GM19452 (cell line): ENCODE results near the gene LDLRAD4.
"Not testable (repeated sequence)": the region's sequence is repeated elsewhere in the genome, so short reads cannot be mapped to it uniquely, and the experiment has no call there.

ENCODE experiments used
- ATAC-seq: cut with Tn5 transposase; IDR thresholded peaks from one replicate; pipeline ENCODE4 v1.9.1; 2021; ENCODE audit not compliant: unreplicated experiment

Gene LDLRAD4

DNA sequence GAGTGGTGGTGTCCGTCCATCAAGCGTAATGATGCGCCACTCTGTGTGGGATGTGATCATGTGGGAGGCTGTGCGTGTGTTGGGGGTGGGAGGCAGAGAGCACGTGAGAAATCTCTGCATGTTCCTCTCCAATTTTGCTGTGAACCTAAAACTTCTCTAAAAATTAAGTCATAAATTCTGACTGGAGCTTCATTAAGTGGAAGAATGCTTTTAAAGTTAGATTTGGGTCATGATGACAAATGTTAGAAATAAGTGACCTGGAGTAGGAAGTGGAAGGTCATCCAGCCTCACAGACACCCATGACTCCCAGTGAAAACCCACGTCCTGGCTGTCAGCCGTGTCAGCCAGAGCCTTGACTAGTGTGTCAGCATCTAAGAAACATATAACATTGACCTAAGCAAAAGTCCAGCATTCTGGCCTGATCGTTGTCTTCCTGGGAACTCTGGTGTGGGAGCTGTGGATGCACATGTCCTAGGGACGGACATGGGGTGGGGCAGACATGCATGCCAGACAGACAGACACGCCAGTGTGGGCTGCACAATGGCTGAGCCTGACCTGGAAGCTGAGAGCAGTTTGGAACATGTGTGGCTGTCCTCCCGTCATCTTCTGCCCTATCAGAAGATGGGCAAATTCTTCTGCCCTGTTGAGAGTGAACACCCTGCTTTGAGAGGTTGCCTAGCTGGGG, 262.2 kb downstream of the LDLRAD4 start:
- no peak for ATAC-seq

DNA sequence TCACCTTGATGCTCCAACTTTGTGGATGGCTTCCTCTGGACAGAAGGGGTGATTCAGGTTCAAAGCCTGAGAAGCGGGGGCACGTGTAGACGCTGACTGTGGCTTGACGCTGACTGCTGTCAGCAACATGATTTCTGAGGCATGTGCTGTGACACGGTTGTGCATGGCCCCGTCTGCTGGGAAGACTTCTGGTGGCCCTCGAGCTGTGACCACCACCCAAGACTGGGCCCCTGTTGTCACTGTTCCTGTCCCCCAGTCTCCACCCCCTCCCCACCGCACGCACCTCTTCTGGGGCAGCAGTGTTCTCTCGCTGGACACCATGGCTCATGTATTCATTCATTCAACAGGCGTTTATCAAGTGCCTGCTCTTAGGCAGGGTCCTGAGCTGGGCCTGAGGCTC, 262.8 kb downstream of the LDLRAD4 start:
- ATAC-seq: no peak

DNA sequence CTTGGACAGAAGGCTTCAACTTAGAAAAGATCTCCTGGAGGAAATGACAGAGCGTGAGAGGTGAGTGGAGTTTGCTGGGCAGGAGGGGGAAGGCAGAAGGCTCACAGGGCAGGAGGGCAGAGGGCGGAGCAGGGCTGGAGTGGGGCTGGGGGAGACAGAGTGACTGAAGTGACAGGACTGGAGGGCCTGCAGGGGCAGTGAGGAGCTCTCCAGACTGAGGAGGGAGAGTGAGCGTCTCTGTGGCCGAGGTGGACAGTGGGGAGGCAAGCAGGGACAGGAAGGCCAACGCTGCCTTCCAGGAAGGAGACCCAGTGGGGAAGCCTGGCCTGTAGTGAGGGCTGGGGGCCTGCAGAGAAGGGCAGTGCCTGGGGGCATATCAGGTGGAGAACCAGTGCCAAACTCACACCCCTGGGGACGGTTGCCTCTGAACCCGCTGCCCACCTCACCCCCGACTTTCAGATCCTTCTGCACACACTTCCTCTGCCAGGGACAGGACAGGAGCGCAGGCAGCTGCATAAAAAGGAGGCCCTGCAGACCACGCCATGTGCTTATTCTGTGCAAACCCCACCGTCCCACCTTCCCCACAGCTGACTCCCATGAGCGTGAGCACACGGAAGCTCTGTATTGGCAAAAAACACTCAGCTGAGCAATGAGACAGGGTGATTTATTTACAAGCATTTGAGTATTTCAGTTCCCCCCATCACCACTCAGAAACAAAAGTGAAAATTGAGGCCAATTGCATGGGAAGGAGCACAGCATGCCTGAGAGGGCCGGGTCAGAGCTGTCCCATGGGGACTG, 263.5 kb downstream of the LDLRAD4 start:
- peak; percentile 90 for ATAC-seq

GRCh38 chr18:13482618-13482945, 264.0 kb downstream of the LDLRAD4 start:
- ATAC-seq: no peak

GRCh38 chr18:13483316-13484270, 265.0 kb downstream of the LDLRAD4 start:
- ATAC-seq: no peak

DNA sequence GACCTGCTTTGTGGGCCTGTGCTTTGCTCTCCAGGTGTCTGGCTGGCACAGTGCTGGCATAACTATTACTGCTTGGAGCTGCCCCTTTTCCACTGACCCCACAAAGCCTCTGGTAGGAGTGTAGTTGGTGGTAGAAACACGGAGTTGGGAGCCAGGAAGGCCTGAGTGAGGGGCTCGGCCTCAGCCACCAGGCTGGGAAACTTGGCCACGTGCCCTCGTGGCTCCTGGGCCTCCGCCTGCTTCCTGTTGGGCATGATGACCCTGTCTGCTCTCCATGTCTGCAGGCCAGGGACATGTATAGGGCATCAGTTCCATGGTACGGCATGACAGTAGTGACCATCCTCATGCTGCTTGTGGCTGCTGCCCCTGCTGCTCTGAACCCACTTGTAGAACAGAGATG, 266.6 kb downstream of the LDLRAD4 start:
- ATAC-seq: no peak

- no peak for ATAC-seq
Observed at GRCh38 chr18:13485604-13486003, 267.0 kb downstream of the LDLRAD4 start.

- no peak for ATAC-seq
Observed at GRCh38 chr18:13486284-13486683, 267.7 kb downstream of the LDLRAD4 start.

- ATAC-seq: no peak
Observed at GRCh38 chr18:13486686-13487085, 268.1 kb downstream of the LDLRAD4 start.

DNA sequence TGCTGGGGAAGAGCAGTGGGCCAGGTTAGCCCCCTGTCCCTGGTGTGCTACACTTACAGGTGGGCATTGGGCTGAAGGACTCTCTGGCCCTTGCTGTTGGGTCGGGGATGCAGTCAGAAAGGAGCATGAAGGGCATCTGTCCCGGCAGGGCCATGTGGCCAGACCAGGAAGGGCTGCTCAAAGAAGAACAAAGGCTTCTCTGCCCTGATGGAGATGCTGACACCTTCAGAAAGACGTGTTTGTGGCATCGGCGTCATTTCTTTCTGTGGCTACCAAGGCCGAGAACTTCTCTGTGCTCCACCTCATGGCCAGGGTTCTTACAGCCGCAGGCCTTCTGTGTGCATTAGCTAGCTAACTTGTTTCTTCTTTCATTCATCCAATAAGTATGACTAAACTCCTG, 268.7 kb downstream of the LDLRAD4 start:
- no peak for ATAC-seq

DNA sequence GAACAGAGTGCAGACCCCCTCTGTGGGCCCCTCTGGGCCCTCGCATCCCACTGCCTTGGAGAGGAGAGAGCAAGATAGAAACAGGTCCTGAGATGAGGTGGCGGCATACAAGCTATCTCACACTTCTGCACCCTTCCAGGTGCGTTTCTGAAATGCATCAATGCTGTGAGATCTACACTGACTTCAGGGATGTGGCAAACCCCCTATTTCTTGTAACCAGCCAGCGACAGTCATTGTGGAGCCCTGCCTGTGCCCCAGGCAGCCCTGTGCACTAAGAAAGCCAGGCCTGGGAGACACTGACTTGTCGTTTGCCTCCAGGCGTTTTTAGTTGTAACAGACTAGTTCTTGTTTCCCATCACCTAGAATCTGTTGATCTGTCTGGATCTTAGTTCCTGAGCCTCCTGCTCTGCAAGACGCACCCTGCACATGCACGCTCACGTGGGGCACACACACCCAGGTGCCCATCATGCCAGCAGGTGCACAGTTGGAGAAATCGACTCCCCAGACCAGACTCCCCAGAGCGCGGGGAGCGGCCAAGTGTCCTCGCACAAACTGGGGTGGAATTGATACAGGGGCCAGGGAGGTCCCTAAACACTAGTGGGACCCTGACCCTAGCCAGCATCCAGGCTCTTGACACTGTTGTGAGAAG, 269.8 kb downstream of the LDLRAD4 start:
- ATAC-seq: no peak

- ATAC-seq: not testable (repeated sequence)
Observed at GRCh38 chr18:13489303-13489702, 270.7 kb downstream of the LDLRAD4 start.

GRCh38 chr18:13491138-13491537, 272.6 kb downstream of the LDLRAD4 start:
- no peak for ATAC-seq

GRCh38 chr18:13492314-13492713, 273.8 kb downstream of the LDLRAD4 start:
- no peak for ATAC-seq

GRCh38 chr18:13493079-13493478, 274.5 kb downstream of the LDLRAD4 start:
- ATAC-seq: no peak

- no peak for ATAC-seq
Observed at GRCh38 chr18:13493725-13494124, 275.2 kb downstream of the LDLRAD4 start.

GRCh38 chr18:13494871-13495445, 276.4 kb downstream of the LDLRAD4 start:
- ATAC-seq: no peak

GRCh38 chr18:13495961-13496360, 277.4 kb downstream of the LDLRAD4 start:
- no peak for ATAC-seq

GRCh38 chr18:13496691-13497281, 278.2 kb downstream of the LDLRAD4 start:
- no peak for ATAC-seq

GRCh38 chr18:13499803-13500202, 281.2 kb downstream of the LDLRAD4 start:
- no peak for ATAC-seq
